Coronary artery (tissue), 2 donors: ENCODE measurements around the gene OGG1.
A peak's percentile ranks its signal among the peaks of the same experiment; 100 is the strongest.

Experiments used
- DNase-seq: peaks from one replicate; pipeline ENCODE4 v3.0.0-alpha.2; 2017; ENCODE audit warnings: low spot score
- H3K27ac ChIP-seq, 2 donors: fragments of 200-600 bp; sonication (generic); one replicate each; pipeline ENCODE4 v1.5.1; 2016 to 2019
- H3K4me3 ChIP-seq: fragments of 200-600 bp; sonication (generic); 2 replicates; pipeline ENCODE4 v1.5.1; 2016; ENCODE audit warnings: mild to moderate bottlenecking, moderate library complexity
- CTCF ChIP-seq: fragments of 200-600 bp; sonication (generic); IDR thresholded peaks from one replicate; pipeline ENCODE4 v1.5.1; 2019; ENCODE audit warnings: antibody characterized with exemption

Gene OGG1

GRCh38 chr3:9783954-9784353, 34.2 kb downstream of the OGG1 start:
- no peak for DNase-seq
- H3K4me3 ChIP-seq = no peak overlapping the region
- no peak overlapping the region for H3K27ac ChIP-seq
- TF ChIP-seq CTCF = no peak

- DNase-seq = no peak
- TF ChIP-seq CTCF = no peak
- H3K4me3 ChIP-seq = no peak overlapping the region
- no peak overlapping the region for H3K27ac ChIP-seq
Measured at GRCh38 chr3:9784965-9785364, 35.2 kb downstream of the OGG1 start.

GRCh38 chr3:9785602-9786001, 35.9 kb downstream of the OGG1 start:
- TF ChIP-seq CTCF = no peak
- H3K27ac ChIP-seq = no peak overlapping the region
- H3K4me3 ChIP-seq = no peak overlapping the region
- no peak for DNase-seq

GRCh38 chr3:9786209-9786739, 36.5 kb downstream of the OGG1 start:
- TF ChIP-seq CTCF = no peak
- no peak for DNase-seq
- no peak overlapping the region for H3K4me3 ChIP-seq
- no peak overlapping the region for H3K27ac ChIP-seq

GRCh38 chr3:9786825-9787669, 37.3 kb downstream of the OGG1 start:
- Histone ChIP-seq H3K4me3 (no peak overlapping the region), H3K27ac (no peak overlapping the region)
- DNase-seq = no peak
- no peak for TF ChIP-seq CTCF

GRCh38 chr3:9787714-9788113, 38.0 kb downstream of the OGG1 start:
- TF ChIP-seq CTCF = no peak
- Histone ChIP-seq H3K27ac (no peak overlapping the region), H3K4me3 (no peak overlapping the region)
- DNase-seq = no peak

- no peak for TF ChIP-seq CTCF
- DNase-seq = no peak
- Histone ChIP-seq H3K27ac (peak overlapping the region; percentile 96 to 99), H3K4me3 (peak overlapping the region; percentile 99)
Measured at GRCh38 chr3:9791127-9791526, 41.4 kb downstream of the OGG1 start.
